Caco-2 (cell line): ENCODE data around the gene GINM1. TPM values are rescaled to one million over a fixed set of nuclear protein-coding genes. Genes with fewer than 3 reads are reported as not detected.

ENCODE experiments used
- BruUV-seq: library from RNA; stranded (reverse); fragments of 400-500 nt; replicated peaks from 2 replicates; lab custom pipeline; 2021; lab: Mats Ljungman, UMichigan
- CTCF ChIA-PET: fragments of 300-600 bp; sonication (Branson Sonifier 250); formaldehyde crosslinking; loops from one replicate; lab custom pipeline; 2022; ENCODE audit warnings: antibody characterized with exemption; lab: Charles Lee
- POLR2A ChIA-PET: fragments of 300-600 bp; sonication (Branson Sonifier 250); formaldehyde crosslinking; loops from one replicate; lab custom pipeline; 2022; ENCODE audit warnings: antibody characterized with exemption; lab: Charles Lee
- DNase-seq, 2 experiments: peaks; one replicate each; pipeline versions ENCODE4 v3.0.0 to v3.0.0-alpha.2; 2020 to 2022
- H3K27me3 ChIP-seq: replicated peaks from 2 replicates; pipeline ENCODE4 v1.6.0; 2011; ENCODE audit warnings: low read length; ENCODE audit not compliant: control insufficient read depth, insufficient read depth
- H3K36me3 ChIP-seq: 2 replicates; pipeline ENCODE4 v1.5.1; 2011; ENCODE audit warnings: low read length; ENCODE audit not compliant: control insufficient read depth, insufficient read depth
- H3K4me1 ChIP-seq: fragments of 250-450 bp; sonication (Bioruptor Pico); 2 replicates; pipeline ENCODE4 v1.5.1; 2020; ENCODE audit warnings: mild to moderate bottlenecking
- H3K4me3 ChIP-seq: 2 replicates; pipeline ENCODE4 v1.5.1; 2011; ENCODE audit warnings: low read depth, mild to moderate bottlenecking, control low read depth, low read length
- H3K9me3 ChIP-seq: fragments of 250-450 bp; sonication (Bioruptor Pico); 2 replicates; pipeline ENCODE4 v1.5.1; 2020; ENCODE audit warnings: mild to moderate bottlenecking, moderate library complexity
- H3K27ac Mint-ChIP-seq: one replicate; pipeline ENCODE4 v1.8.0; 2022; ENCODE audit warnings: mixed read lengths; ENCODE audit not compliant: unreplicated experiment
- H3K27me3 Mint-ChIP-seq: one replicate; pipeline ENCODE4 v1.8.0; 2022; ENCODE audit warnings: mixed read lengths; ENCODE audit not compliant: insufficient read depth, unreplicated experiment
- H3K36me3 Mint-ChIP-seq: one replicate; pipeline ENCODE4 v1.8.0; 2022; ENCODE audit warnings: mild to moderate bottlenecking, mixed read lengths; ENCODE audit not compliant: insufficient read depth, unreplicated experiment
- H3K4me1 Mint-ChIP-seq: one replicate; pipeline ENCODE4 v1.8.0; 2022; ENCODE audit warnings: low read depth, mixed read lengths; ENCODE audit not compliant: unreplicated experiment
- H3K4me3 Mint-ChIP-seq: one replicate; pipeline ENCODE4 v1.8.0; 2022; ENCODE audit warnings: mild to moderate bottlenecking, moderate library complexity, mixed read lengths; ENCODE audit not compliant: unreplicated experiment
- H3K9me3 Mint-ChIP-seq: one replicate; pipeline ENCODE4 v1.8.0; 2022; ENCODE audit warnings: mixed read lengths; ENCODE audit not compliant: unreplicated experiment
- CTCF ChIP-seq, 2 experiments: fragments of 200-600 bp in 1 of 2; IDR thresholded peaks; 1 replicate in 1 of 2; 2 replicates in 1 of 2; pipeline versions ENCODE4 v1.5.1 to v1.8.0; 2011 to 2022; ENCODE audit warnings: antibody characterized with exemption in 1 of 2, control low read depth in 1 of 2, inconsistent platforms in 1 of 2, low read depth in 1 of 2, low read length in 1 of 2, mild to moderate bottlenecking in 1 of 2, moderate library complexity in 1 of 2; ENCODE audit not compliant: insufficient read depth in 1 of 2, severe bottlenecking in 1 of 2, unreplicated experiment in 1 of 2
- intact Hi-C: fragments of 100-400 bp; cut with micrococcal nuclease; formaldehyde crosslinking; loops from one replicate; pipeline ENCODE4 v1.10.0; 2022; ENCODE audit not compliant: unreplicated experiment
- total RNA-seq: library from RNA; stranded (reverse); gene quantifications from 2 replicates; pipeline ENCODE4 v1.2.3, GENCODE V29; 2022

Gene GINM1
- total RNA-seq, 1 experiment from 2014 or later: 34.9 TPM

GRCh38 chr6:149586149-149586548 lies 20.0 kb downstream of the GINM1 start:
- CTCF ChIA-PET: no interaction called here
- intact Hi-C loops: no loop called here
- no peaks in the 10 kb centered on the region for H3K4me1 Mint-ChIP-seq

GRCh38 chr6:149592983-149593382 lies 26.8 kb downstream of the GINM1 start:
- H3K9me3 Mint-ChIP-seq: no peaks in the 10 kb centered on the region
- Histone ChIP-seq H3K4me3 (no peak overlapping the region), H3K4me1 (no peaks in the 10 kb centered on the region), H3K36me3 (no peaks in the 10 kb centered on the region), H3K27me3 (no peaks in the 10 kb centered on the region), H3K9me3 (no peaks in the 10 kb centered on the region)
- intact Hi-C loops: no loop called here
- ChIA-PET CTCF (interaction anchor here (0.6 kb wide), 1 partner anchor 28 kb away, joined by 13 read pairs; no protein-coding TSS in a partner anchor), POLR2A (no interaction called here)
- H3K27ac Mint-ChIP-seq: no peak overlapping the region
- DNase-seq: no peak
- no peak overlapping the region for H3K4me3 Mint-ChIP-seq
- no TSS peak for BruUV-seq
- no peaks in the 10 kb centered on the region for H3K27me3 Mint-ChIP-seq
- peaks cover 22% of the 10 kb centered on the region for H3K36me3 Mint-ChIP-seq
- no peak for TF ChIP-seq CTCF (IDR thresholded peaks at IDR 0.05; ENCODE audit: insufficient read depth in 1 of 2, low read depth in 1 of 2, low read length in 1 of 2, severe bottlenecking in 1 of 2, unreplicated experiment in 1 of 2)
- H3K4me1 Mint-ChIP-seq: no peaks in the 10 kb centered on the region

More at GRCh38 chr6:149586149-149586548, 20.0 kb downstream of the GINM1 start:
- no peaks in the 10 kb centered on the region; the same call in 1 of the 2 replicates for H3K36me3 ChIP-seq
- H3K9me3 Mint-ChIP-seq: no peaks in the 10 kb centered on the region
- POLR2A ChIA-PET: no interaction called here
- no peaks in the 10 kb centered on the region for H3K27me3 Mint-ChIP-seq
- H3K36me3 Mint-ChIP-seq: peaks cover 46% of the 10 kb centered on the region
- no peak overlapping the region for H3K4me3 ChIP-seq
- no peaks in the 10 kb centered on the region for H3K4me1 ChIP-seq
- H3K27ac Mint-ChIP-seq: no peak overlapping the region
- no peaks in the 10 kb centered on the region for H3K9me3 ChIP-seq
- no peaks in the 10 kb centered on the region for H3K27me3 ChIP-seq
- no TSS peak for BruUV-seq
- H3K4me3 Mint-ChIP-seq: no peak overlapping the region
- TF ChIP-seq CTCF (IDR thresholded peaks at IDR 0.05; ENCODE audit: insufficient read depth in 1 of 2, low read depth in 1 of 2, low read length in 1 of 2, severe bottlenecking in 1 of 2, unreplicated experiment in 1 of 2): no peak
- DNase-seq: no peak

GRCh38 chr6:149593408-149593807 lies 27.2 kb downstream of the GINM1 start:
- POLR2A ChIA-PET: no interaction called here
- no TSS peak for BruUV-seq
- H3K36me3 ChIP-seq: no peaks in the 10 kb centered on the region
- no peak overlapping the region for H3K4me3 ChIP-seq
- H3K9me3 Mint-ChIP-seq: no peaks in the 10 kb centered on the region
- intact Hi-C loops: no loop called here
- no peaks in the 10 kb centered on the region for H3K27me3 Mint-ChIP-seq
- no peaks in the 10 kb centered on the region for H3K27me3 ChIP-seq
- no peak overlapping the region for H3K27ac Mint-ChIP-seq
- no peaks in the 10 kb centered on the region for H3K9me3 ChIP-seq
- DNase-seq: no peak
- H3K4me1 ChIP-seq: no peaks in the 10 kb centered on the region
- CTCF ChIA-PET: interaction anchor here (0.6 kb wide), 1 partner anchor 29 kb away, joined by 13 read pairs; no protein-coding TSS in a partner anchor
- no peak overlapping the region for H3K4me3 Mint-ChIP-seq
- no peak for TF ChIP-seq CTCF (IDR thresholded peaks at IDR 0.05; ENCODE audit: insufficient read depth in 1 of 2, low read depth in 1 of 2, low read length in 1 of 2, severe bottlenecking in 1 of 2, unreplicated experiment in 1 of 2)
- no peaks in the 10 kb centered on the region for H3K4me1 Mint-ChIP-seq
- H3K36me3 Mint-ChIP-seq: peaks cover 22% of the 10 kb centered on the region
